WERI-Rb-1 (cell line): ENCODE results near the gene TOPAZ1.

ENCODE experiments used
- DNase-seq: peaks from one replicate; pipeline ENCODE4 v3.0.0-alpha.2; 2020
- H3K27ac ChIP-seq: fragments of 250-450 bp; sonication (Bioruptor Pico); 2 replicates; pipeline ENCODE4 v1.5.1; 2020; ENCODE audit warnings: mild to moderate bottlenecking, moderate library complexity
- H3K27me3 ChIP-seq: fragments of 250-450 bp; sonication (Bioruptor Pico); 2 replicates; pipeline ENCODE4 v1.5.1; 2021; ENCODE audit warnings: mild to moderate bottlenecking, low read depth, moderate library complexity; ENCODE audit not compliant: insufficient read depth, severe bottlenecking
- H3K36me3 ChIP-seq: fragments of 250-450 bp; sonication (Bioruptor Pico); 2 replicates; pipeline ENCODE4 v1.5.1; 2020; ENCODE audit warnings: mild to moderate bottlenecking, moderate library complexity
- H3K4me3 ChIP-seq: 2 replicates; pipeline ENCODE4 v1.5.1; 2011; ENCODE audit warnings: low read depth, mild to moderate bottlenecking, control low read depth, low read length
- H3K9me3 ChIP-seq: fragments of 250-450 bp; sonication (Bioruptor Pico); 2 replicates; pipeline ENCODE4 v1.5.1; 2021; ENCODE audit warnings: mild to moderate bottlenecking, moderate library complexity; ENCODE audit not compliant: severe bottlenecking
- TF ChIP-seq, protein P1 (sequence below): IDR thresholded peaks from 2 replicates; pipeline ENCODE4 v1.5.1; 2011; ENCODE audit warnings: low read depth, mild to moderate bottlenecking, control low read depth, inconsistent platforms, low read length

The TOPAZ1 gene

DNA sequence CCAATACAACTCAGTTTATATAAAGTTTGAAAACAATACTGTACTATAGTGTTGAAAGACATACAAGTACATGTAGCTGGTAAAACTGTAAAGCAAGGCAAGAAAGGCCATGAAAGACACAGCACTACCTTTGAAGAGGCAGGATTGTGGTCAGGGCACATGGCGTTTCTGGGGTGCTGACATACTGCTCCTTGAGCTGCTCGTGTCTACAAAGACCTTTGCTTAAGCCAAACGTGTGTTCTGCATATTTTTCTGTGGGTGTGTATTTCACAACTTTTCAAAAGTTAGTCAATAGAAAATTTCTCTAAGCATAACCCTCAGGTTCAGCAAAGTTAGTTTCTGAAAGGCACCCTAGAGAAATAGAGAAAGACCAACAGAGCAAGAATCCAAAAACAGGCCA, 14.1 kb upstream of the TOPAZ1 start:
- TF ChIP-seq, protein P1, sequence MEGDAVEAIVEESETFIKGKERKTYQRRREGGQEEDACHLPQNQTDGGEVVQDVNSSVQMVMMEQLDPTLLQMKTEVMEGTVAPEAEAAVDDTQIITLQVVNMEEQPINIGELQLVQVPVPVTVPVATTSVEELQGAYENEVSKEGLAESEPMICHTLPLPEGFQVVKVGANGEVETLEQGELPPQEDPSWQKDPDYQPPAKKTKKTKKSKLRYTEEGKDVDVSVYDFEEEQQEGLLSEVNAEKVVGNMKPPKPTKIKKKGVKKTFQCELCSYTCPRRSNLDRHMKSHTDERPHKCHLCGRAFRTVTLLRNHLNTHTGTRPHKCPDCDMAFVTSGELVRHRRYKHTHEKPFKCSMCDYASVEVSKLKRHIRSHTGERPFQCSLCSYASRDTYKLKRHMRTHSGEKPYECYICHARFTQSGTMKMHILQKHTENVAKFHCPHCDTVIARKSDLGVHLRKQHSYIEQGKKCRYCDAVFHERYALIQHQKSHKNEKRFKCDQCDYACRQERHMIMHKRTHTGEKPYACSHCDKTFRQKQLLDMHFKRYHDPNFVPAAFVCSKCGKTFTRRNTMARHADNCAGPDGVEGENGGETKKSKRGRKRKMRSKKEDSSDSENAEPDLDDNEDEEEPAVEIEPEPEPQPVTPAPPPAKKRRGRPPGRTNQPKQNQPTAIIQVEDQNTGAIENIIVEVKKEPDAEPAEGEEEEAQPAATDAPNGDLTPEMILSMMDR = no peak

DNA sequence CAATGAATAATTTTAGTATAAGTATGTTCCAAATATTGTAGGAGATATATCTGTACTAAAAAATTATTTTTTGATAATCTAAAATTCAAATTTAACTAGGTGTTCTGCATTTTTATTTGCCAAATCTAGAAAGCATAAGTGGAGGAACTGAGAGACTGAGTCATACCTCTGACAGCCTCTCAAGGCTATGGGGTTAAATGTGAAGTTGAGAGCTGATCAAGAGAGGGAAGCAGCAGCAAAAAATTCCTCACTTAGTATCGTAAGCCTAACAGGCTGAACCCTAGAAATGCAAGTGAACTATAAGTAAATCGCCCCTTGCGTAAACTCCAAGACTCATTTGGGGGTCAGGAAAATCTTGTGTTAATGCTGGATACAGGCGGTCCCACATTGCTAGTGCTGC, 12.8 kb upstream of the TOPAZ1 start:
- Histone ChIP-seq H3K27ac (no peak overlapping the region), H3K9me3 (no peaks in the 10 kb centered on the region), H3K27me3 (no peaks in the 10 kb centered on the region), H3K36me3 (no peaks in the 10 kb centered on the region), H3K4me3 (no peak overlapping the region)
- DNase-seq = no peak
- TF ChIP-seq, protein P1 = no peak

More for the DNA sequence above, 14.1 kb upstream of the TOPAZ1 start:
- Histone ChIP-seq H3K4me3 (no peak overlapping the region), H3K27ac (no peak overlapping the region), H3K9me3 (no peaks in the 10 kb centered on the region), H3K36me3 (no peaks in the 10 kb centered on the region), H3K27me3 (no peaks in the 10 kb centered on the region)
- no peak for DNase-seq

DNA sequence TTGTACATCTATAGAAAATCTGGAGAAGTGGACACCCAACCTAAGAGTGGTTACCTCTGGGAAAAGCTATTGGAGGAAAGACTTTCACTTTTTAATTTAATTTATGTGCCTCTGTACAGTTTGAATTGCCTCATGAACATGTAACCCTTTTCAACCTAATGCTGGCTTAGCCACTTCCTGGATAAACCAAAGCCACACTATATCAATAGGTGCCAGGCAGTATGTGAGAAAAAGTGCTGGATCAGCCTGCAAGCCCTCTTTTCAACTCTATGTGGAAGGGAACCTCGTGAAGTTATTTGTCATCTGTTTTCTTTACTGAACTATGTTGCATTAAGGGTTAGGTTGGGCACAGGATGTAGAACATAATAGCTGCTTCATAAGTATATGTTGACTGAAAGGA, 9.3 kb upstream of the TOPAZ1 start:
- no peak overlapping the region for H3K4me3 ChIP-seq
- no peak for DNase-seq

DNA sequence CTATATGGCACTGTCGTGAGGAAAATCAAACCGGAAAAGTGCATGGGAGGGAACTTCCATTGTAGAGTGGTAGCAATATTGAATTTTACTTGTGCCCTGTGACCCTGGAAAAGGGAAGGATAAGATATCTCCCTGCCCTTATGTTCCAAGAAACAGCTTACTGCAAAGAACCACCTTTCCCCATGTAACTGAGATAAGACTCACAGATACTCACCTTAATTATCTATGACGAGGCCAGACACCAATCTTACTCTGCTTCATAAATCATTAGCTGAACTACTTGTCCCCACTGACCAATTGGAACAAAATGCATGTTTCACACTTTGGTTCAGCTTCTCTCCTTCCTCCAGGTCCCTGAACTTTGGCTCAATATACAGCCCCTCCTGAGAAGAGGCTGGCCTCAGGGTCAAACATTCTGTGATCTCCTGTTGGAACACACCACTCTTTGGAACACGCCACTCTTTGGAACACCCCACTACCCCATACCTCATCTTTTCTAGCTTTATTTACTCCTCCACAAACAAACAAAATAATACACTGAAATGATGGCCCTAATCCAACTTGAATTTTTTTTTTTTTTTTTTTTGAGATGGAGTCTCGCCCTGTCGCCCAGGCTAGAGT, 6.9 kb upstream of the TOPAZ1 start:
- TF ChIP-seq, protein P1 = no peak
- H3K36me3 ChIP-seq = no peaks in the 10 kb centered on the region
- H3K27me3 ChIP-seq = no peaks in the 10 kb centered on the region
- no peaks in the 10 kb centered on the region for H3K9me3 ChIP-seq
- H3K4me3 ChIP-seq = no peak overlapping the region
- H3K27ac ChIP-seq = no peak overlapping the region
- DNase-seq = no peak

More for the DNA sequence above, 9.3 kb upstream of the TOPAZ1 start:
- no peak overlapping the region for H3K27ac ChIP-seq
- H3K9me3 ChIP-seq = no peaks in the 10 kb centered on the region
- H3K27me3 ChIP-seq = no peaks in the 10 kb centered on the region
- no peaks in the 10 kb centered on the region for H3K36me3 ChIP-seq
- TF ChIP-seq, protein P1 = no peak

DNA sequence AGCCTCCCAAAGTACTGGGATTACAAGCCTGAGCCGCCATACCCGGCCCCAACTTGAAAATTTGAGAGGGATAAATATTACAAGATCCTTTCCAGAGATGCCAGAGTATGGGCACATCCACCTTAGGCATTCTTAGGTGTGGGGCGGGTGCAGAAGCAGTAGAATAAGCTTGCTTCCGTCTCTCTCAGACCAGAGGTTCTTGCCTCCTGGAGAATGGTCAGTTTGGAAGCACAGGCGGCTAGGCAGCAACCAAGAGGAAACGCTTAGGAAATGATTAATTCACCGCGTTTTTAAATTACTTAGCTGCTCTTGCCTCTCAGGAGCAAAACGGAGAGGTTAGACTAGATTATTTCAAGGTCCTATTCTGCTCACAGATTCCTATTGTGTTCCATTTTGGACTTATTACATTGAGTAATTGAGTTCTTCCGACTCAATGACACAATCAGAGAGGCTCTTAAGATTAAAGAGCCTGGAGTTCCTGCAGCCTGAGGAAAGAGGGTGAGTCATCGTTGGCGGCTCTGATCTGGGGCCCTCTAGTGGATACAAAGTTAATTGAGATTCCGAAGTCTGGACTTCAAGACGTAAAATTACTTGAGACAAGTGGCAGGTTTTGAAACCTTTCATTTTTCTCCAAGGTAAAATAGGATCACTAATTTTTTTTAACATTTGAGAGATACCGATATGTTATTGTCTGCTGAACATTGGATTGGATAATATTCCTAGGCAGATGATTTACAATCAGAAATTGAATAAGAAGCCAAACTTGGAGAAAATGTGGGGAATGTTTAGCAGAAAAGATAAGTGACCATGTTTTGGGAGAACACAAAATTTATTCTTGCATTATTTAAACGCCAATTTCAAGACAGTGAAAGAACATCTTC, 5.8 kb upstream of the TOPAZ1 start:
- peak; percentile 60 for DNase-seq
- Histone ChIP-seq H3K4me3 (no peak overlapping the region), H3K9me3 (no peaks in the 10 kb centered on the region), H3K36me3 (no peaks in the 10 kb centered on the region), H3K27ac (no peak overlapping the region), H3K27me3 (no peaks in the 10 kb centered on the region)
- TF ChIP-seq, protein P1 = peak; percentile 50
